ENCODE measurements around the gene LMNTD1. TPM values are rescaled to one million over a fixed set of nuclear protein-coding genes. Genes with fewer than 3 reads are reported as not detected.

LMNTD1 gene
- total and polyA plus RNA-seq, 9 of the 15 experiments (the other 6 are each of a cell fraction or from before 2014, with no cell fraction given) = not detected

DNA sequence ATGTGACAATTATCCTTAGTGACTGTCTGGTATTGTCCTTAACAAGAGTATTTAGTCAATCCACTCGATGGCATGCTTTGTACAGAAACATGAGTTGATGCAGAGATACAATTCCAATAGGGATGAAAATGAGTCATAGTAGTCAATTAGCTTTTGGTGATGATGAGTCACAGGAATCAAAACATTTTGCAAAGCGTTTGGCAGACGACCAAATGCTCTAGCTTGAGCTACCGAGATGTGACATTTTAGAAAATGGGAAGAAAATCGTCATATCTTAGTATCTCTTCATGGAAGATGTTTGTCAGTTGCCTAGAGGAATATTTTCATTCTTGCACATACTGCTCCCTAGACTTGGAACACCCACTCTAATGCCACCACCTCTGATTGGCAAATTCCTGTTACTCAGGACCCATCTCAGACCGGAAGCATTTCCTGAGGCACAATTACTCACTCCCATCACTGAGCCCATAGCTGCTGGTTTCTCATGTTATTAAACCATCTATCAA lies 95.0 kb downstream of the LMNTD1 start (continued):
- TF ChIP-seq, protein P1, sequence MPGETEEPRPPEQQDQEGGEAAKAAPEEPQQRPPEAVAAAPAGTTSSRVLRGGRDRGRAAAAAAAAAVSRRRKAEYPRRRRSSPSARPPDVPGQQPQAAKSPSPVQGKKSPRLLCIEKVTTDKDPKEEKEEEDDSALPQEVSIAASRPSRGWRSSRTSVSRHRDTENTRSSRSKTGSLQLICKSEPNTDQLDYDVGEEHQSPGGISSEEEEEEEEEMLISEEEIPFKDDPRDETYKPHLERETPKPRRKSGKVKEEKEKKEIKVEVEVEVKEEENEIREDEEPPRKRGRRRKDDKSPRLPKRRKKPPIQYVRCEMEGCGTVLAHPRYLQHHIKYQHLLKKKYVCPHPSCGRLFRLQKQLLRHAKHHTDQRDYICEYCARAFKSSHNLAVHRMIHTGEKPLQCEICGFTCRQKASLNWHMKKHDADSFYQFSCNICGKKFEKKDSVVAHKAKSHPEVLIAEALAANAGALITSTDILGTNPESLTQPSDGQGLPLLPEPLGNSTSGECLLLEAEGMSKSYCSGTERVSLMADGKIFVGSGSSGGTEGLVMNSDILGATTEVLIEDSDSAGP (CRISPR knock-in tag; IDR thresholded peaks at IDR 0.05) = no peak
- TF ChIP-seq FOSL1 (tag; conservative IDR thresholded peaks at IDR 0.05) (0 out of 2 replicates have a peak, but pooled peaks have one; percentile 32), JUND (IDR thresholded peaks at IDR 0.05; ENCODE audit: borderline replicate concordance, low read depth, low read length) (peak; percentile 40; the same call in 1 of the 2 replicates), JUND (tag; IDR thresholded peaks at IDR 0.05; ENCODE audit: borderline replicate concordance, low read depth, low read length) (peak; percentile 71; the same call in 2 of the 3 replicates), JUNB (CRISPR knock-in tag; conservative IDR thresholded peaks at IDR 0.05) (peak; percentile 81)
- TF ChIP-seq, protein P2, sequence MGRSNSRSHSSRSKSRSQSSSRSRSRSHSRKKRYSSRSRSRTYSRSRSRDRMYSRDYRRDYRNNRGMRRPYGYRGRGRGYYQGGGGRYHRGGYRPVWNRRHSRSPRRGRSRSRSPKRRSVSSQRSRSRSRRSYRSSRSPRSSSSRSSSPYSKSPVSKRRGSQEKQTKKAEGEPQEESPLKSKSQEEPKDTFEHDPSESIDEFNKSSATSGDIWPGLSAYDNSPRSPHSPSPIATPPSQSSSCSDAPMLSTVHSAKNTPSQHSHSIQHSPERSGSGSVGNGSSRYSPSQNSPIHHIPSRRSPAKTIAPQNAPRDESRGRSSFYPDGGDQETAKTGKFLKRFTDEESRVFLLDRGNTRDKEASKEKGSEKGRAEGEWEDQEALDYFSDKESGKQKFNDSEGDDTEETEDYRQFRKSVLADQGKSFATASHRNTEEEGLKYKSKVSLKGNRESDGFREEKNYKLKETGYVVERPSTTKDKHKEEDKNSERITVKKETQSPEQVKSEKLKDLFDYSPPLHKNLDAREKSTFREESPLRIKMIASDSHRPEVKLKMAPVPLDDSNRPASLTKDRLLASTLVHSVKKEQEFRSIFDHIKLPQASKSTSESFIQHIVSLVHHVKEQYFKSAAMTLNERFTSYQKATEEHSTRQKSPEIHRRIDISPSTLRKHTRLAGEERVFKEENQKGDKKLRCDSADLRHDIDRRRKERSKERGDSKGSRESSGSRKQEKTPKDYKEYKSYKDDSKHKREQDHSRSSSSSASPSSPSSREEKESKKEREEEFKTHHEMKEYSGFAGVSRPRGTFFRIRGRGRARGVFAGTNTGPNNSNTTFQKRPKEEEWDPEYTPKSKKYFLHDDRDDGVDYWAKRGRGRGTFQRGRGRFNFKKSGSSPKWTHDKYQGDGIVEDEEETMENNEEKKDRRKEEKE (IDR thresholded peaks at IDR 0.05; ENCODE audit: borderline replicate concordance in 1 of 2, control insufficient read depth in 1 of 2, low read depth in 2 of 2, low read length in 1 of 2) = no peak
- TF ChIP-seq, protein P3, sequence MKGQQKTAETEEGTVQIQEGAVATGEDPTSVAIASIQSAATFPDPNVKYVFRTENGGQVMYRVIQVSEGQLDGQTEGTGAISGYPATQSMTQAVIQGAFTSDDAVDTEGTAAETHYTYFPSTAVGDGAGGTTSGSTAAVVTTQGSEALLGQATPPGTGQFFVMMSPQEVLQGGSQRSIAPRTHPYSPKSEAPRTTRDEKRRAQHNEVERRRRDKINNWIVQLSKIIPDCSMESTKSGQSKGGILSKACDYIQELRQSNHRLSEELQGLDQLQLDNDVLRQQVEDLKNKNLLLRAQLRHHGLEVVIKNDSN (CRISPR knock-in tag; IDR thresholded peaks at IDR 0.05) = no peak
- TF ChIP-seq, protein P4, sequence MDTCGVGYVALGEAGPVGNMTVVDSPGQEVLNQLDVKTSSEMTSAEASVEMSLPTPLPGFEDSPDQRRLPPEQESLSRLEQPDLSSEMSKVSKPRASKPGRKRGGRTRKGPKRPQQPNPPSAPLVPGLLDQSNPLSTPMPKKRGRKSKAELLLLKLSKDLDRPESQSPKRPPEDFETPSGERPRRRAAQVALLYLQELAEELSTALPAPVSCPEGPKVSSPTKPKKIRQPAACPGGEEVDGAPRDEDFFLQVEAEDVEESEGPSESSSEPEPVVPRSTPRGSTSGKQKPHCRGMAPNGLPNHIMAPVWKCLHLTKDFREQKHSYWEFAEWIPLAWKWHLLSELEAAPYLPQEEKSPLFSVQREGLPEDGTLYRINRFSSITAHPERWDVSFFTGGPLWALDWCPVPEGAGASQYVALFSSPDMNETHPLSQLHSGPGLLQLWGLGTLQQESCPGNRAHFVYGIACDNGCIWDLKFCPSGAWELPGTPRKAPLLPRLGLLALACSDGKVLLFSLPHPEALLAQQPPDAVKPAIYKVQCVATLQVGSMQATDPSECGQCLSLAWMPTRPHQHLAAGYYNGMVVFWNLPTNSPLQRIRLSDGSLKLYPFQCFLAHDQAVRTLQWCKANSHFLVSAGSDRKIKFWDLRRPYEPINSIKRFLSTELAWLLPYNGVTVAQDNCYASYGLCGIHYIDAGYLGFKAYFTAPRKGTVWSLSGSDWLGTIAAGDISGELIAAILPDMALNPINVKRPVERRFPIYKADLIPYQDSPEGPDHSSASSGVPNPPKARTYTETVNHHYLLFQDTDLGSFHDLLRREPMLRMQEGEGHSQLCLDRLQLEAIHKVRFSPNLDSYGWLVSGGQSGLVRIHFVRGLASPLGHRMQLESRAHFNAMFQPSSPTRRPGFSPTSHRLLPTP (IDR thresholded peaks at IDR 0.05; ENCODE audit: borderline replicate concordance, extremely low read depth, insufficient read length) = no peak

Data from K562 (cell line).